Measurements from ENCODE around the gene INPP5D.

The INPP5D gene

DNA sequence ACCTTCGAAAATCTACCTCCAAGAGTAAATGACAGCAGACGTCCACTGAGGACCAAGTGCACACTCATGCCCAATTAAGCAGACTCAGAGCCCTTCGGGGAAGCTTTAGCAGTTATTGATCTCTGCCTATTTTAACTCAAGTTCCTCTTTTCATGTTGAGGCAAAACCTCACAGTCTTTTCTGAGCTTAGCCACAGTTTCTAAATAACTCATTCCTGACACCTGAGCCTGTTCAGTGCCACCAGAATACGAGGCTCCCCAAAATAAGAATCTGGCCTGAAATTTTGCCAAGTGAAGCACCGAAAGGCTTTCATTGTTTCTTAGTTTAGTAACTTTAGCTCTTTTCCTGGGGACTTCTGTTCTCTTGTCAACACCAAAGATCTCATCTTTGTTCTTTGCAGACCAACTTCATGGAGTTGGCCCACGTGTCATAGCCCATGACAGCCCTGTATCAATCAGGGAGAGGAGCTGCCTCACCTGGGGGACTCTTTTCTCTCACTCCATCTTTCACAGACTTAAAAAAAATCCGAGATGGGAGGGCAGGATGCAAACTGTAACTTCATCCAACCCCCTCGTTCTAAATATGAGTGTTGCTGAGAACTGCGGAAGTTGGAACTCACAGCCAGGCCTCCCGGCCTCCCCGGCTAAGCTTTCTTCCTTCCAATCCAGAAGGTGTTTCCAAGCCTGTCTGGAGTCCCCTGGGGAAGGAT, 22.2 kb downstream of the INPP5D start:
- TF ChIP-seq PATZ1 (CRISPR knock-in tag; IDR thresholded peaks at IDR 0.05; ENCODE audit: borderline replicate concordance) = no peak
- TF ChIP-seq ZC3H10 (CRISPR knock-in tag; IDR thresholded peaks at IDR 0.05) = no peak
- no peak for ATAC-seq

GRCh38 chr2:233082931-233083755, 23.0 kb downstream of the INPP5D start:
- no peak for TF ChIP-seq ZC3H10 (CRISPR knock-in tag; IDR thresholded peaks at IDR 0.05)
- TF ChIP-seq PATZ1 (CRISPR knock-in tag; IDR thresholded peaks at IDR 0.05; ENCODE audit: borderline replicate concordance) = no peak
- TF ChIP-seq, protein P1, sequence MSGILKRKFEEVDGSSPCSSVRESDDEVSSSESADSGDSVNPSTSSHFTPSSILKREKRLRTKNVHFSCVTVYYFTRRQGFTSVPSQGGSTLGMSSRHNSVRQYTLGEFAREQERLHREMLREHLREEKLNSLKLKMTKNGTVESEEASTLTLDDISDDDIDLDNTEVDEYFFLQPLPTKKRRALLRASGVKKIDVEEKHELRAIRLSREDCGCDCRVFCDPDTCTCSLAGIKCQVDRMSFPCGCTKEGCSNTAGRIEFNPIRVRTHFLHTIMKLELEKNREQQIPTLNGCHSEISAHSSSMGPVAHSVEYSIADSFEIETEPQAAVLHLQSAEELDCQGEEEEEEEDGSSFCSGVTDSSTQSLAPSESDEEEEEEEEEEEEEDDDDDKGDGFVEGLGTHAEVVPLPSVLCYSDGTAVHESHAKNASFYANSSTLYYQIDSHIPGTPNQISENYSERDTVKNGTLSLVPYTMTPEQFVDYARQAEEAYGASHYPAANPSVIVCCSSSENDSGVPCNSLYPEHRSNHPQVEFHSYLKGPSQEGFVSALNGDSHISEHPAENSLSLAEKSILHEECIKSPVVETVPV (CRISPR knock-in tag; IDR thresholded peaks at IDR 0.05) = no peak
- no peak for TF ChIP-seq PPARA (CRISPR knock-in tag; IDR thresholded peaks at IDR 0.05; ENCODE audit: borderline replicate concordance)
- TF ChIP-seq, protein P2, sequence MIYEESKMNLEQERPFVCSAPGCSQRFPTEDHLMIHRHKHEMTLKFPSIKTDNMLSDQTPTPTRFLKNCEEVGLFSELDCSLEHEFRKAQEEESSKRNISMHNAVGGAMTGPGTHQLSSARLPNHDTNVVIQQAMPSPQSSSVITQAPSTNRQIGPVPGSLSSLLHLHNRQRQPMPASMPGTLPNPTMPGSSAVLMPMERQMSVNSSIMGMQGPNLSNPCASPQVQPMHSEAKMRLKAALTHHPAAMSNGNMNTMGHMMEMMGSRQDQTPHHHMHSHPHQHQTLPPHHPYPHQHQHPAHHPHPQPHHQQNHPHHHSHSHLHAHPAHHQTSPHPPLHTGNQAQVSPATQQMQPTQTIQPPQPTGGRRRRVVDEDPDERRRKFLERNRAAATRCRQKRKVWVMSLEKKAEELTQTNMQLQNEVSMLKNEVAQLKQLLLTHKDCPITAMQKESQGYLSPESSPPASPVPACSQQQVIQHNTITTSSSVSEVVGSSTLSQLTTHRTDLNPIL (CRISPR knock-in tag; IDR thresholded peaks at IDR 0.05; ENCODE audit: low read depth) = no peak
- TF ChIP-seq TSHZ2 (CRISPR knock-in tag; IDR thresholded peaks at IDR 0.05) = no peak
- no peak for TF ChIP-seq ZNF565 (CRISPR knock-in tag; conservative IDR thresholded peaks at IDR 0.05; ENCODE audit: low read depth)
- no peak for TF ChIP-seq TOX (CRISPR knock-in tag; IDR thresholded peaks at IDR 0.05; ENCODE audit: borderline replicate concordance)
- no peak for TF ChIP-seq ARNTL (CRISPR knock-in tag; IDR thresholded peaks at IDR 0.05; ENCODE audit: borderline replicate concordance, low read depth)
- no peak for ATAC-seq

DNA sequence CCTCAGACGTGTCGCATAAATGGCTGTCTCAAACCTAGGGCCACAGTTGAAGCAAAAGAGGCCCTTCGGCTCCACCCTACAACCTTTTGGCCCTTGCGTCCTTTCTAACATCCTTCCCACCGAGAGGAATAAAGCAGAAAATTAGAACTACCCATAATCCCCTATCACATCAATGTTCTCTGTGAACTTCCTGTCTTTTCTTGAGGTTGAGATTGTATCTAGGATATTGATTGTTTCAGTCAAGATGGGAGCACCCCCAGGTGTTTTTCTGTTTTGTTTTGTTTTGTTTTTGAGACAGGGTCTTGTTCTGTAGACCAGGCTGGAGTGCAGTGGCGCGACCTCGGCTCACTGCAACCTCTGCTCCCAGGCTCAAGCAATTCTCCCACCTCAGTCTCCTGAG, 23.6 kb downstream of the INPP5D start:
- ATAC-seq = no peak
- TF ChIP-seq ZNF70 (CRISPR knock-in tag; IDR thresholded peaks at IDR 0.05) (no peak), TCF4 (CRISPR knock-in tag; IDR thresholded peaks at IDR 0.05; ENCODE audit: borderline replicate concordance) (no peak), PATZ1 (CRISPR knock-in tag; IDR thresholded peaks at IDR 0.05; ENCODE audit: borderline replicate concordance) (no peak), TOX (CRISPR knock-in tag; IDR thresholded peaks at IDR 0.05; ENCODE audit: borderline replicate concordance) (no peak), ZFP30 (CRISPR knock-in tag; IDR thresholded peaks at IDR 0.05) (no peak), ZNF8 (CRISPR knock-in tag; IDR thresholded peaks at IDR 0.05) (no peak), ESRRG (CRISPR knock-in tag; IDR thresholded peaks at IDR 0.05) (no peak), BACH2 (CRISPR knock-in tag; IDR thresholded peaks at IDR 0.05; ENCODE audit: borderline replicate concordance) (no peak), ARNTL (CRISPR knock-in tag; IDR thresholded peaks at IDR 0.05; ENCODE audit: borderline replicate concordance, low read depth) (no peak), ZFP3 (CRISPR knock-in tag; IDR thresholded peaks at IDR 0.05) (no peak), PPARA (CRISPR knock-in tag; IDR thresholded peaks at IDR 0.05; ENCODE audit: borderline replicate concordance) (no peak), ISL1 (CRISPR knock-in tag; IDR thresholded peaks at IDR 0.05) (no peak)
- TF ChIP-seq, protein P3, sequence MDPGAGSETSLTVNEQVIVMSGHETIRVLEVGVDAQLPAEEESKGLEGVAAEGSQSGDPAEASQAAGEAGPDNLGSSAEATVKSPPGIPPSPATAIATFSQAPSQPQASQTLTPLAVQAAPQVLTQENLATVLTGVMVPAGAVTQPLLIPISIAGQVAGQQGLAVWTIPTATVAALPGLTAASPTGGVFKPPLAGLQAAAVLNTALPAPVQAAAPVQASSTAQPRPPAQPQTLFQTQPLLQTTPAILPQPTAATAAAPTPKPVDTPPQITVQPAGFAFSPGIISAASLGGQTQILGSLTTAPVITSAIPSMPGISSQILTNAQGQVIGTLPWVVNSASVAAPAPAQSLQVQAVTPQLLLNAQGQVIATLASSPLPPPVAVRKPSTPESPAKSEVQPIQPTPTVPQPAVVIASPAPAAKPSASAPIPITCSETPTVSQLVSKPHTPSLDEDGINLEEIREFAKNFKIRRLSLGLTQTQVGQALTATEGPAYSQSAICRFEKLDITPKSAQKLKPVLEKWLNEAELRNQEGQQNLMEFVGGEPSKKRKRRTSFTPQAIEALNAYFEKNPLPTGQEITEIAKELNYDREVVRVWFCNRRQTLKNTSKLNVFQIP (CRISPR knock-in tag; IDR thresholded peaks at IDR 0.05; ENCODE audit: borderline replicate concordance, low read depth) = no peak
- TF ChIP-seq, protein P1 (CRISPR knock-in tag; IDR thresholded peaks at IDR 0.05) = no peak

All from SK-N-SH treated with all-trans-retinoic acid at 6 μM for 48 hours (cell line).